CD4-positive, alpha-beta T cell treated with Interleukin-12 subunit alpha and Interleukin-12 subunit beta, for 1 hour (primary cell): ENCODE data around the gene YPEL3.
"Not testable (repeated sequence)": the region's sequence is repeated elsewhere in the genome, so short reads cannot be mapped to it uniquely, and the experiment has no call there.

Source experiments
- DNase-seq: peaks from one replicate; pipeline ENCODE4 v3.0.0-alpha.2; 2020

YPEL3 gene, protein sequence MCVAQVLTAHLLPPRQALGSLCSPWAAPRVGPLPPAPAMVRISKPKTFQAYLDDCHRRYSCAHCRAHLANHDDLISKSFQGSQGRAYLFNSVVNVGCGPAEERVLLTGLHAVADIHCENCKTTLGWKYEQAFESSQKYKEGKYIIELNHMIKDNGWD

GRCh38 chr16:30096105-30096861 lies at the start of gene YPEL3:
TSS of gene YPEL3 (minus strand) at chr16:30096213. CDS start at chr16:30095482, 731 bp downstream.
- peak; percentile 92 for DNase-seq

GRCh38 chr16:30145657-30146056 lies 49.6 kb upstream of the YPEL3 start:
- DNase-seq, result no peak

GRCh38 chr16:30144917-30145316 lies 48.9 kb upstream of the YPEL3 start:
- DNase-seq, result no peak

DNA sequence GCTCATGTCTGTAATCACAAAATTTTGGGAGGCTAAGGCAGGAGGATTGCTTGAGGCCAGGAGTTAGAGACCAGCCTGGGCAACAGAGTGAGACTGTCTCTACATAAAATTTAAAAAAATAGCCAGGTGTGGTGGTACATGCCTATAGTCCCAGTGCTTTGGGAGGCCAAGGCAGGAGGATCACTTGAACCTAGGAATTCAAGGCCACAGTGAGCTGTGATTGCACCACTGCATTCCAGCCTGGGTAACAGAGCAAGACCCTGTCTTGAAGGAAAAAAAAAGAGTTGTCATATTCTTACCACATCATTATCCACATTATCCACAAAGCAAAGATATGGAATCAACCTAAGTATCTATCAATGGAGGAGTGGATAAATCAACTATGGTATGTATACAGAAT lies 48.0 kb upstream of the YPEL3 start:
- DNase-seq, result no peak

- no peak for DNase-seq
Observed at GRCh38 chr16:30143347-30143702, 47.3 kb upstream of the YPEL3 start.

DNA sequence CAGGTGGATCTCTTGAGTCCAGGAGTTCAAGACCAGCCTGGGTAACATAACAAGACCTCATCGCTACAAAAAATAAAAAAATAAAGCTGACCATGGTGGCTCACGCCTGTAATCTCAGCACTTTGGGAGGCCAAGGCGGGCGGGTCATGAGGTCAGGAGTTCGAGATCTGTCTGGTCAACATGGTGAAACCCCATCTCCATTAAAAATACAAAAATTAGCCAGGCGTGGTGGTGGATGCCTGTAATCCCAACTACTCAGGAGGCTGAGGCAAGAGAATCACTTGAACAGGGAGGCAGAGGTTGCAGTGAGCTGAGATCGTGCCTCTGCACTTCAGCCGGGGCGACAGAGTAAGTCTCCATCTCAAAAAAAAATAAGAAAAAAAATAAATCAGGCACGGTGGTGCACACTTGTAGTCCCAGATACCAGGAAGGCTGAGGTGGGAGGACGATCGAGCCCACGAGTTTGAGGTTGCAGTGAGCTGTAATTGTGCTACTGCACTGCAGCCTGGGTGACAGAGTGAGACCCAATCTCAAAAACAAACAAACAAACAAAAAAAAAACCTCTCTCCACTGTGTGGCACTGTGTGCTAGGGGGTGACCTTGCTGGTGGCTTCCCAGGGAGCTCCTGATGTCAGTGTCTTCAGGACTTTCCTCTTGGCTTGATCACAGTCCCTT lies 46.8 kb upstream of the YPEL3 start:
- peak; percentile 51 for DNase-seq

DNA sequence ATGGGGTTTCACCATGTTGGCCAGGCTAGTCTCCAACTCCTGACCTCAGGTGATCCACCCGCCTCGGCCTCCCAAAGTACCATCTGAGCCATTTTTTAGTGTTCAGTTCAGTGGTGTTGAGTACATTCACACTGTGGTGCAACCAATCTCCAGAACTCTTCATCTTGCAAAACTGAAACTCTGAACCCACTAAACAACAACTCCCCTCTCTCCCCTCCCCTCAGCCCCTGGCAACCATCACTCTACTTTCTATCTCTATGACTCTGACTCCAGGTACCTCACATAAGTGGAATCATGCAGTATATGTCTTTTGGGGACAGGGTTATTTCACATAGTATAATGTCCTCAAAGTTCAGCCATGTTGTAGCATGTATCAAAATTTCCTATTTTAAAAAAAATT lies 45.7 kb upstream of the YPEL3 start:
- no peak for DNase-seq

GRCh38 chr16:30139583-30140481 lies 43.8 kb upstream of the YPEL3 start:
- DNase-seq, result no peak

- no peak for DNase-seq
Observed at GRCh38 chr16:30137897-30138296, 41.9 kb upstream of the YPEL3 start.

- DNase-seq, result no peak
Observed at GRCh38 chr16:30136971-30137605, 41.1 kb upstream of the YPEL3 start.

DNA sequence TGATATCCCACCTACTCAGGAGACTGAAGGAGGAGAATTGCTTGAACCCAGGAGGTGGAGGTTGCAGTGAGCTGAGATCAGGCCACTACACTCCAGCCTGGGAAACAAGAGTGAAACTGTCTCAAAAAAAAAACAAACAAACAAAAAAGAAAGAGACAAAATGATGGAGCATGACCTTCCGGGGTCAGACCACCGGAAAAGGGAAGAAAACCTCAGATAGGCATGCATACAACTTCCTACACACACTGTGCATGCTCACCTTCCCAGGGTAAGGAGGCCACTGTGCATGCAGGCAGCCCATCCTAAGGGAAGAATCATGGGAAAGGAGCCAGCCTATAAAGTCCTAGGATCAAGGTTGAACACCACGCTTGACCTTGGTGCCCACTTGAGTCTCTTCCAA lies 36.6 kb upstream of the YPEL3 start:
- DNase-seq, result no peak

- DNase-seq, result no peak
Observed at GRCh38 chr16:30131869-30132475, 36.0 kb upstream of the YPEL3 start.

GRCh38 chr16:30127993-30128392 lies 32.0 kb upstream of the YPEL3 start:
- no peak for DNase-seq

GRCh38 chr16:30125690-30126089 lies 29.7 kb upstream of the YPEL3 start:
- not testable (repeated sequence) for DNase-seq

DNA sequence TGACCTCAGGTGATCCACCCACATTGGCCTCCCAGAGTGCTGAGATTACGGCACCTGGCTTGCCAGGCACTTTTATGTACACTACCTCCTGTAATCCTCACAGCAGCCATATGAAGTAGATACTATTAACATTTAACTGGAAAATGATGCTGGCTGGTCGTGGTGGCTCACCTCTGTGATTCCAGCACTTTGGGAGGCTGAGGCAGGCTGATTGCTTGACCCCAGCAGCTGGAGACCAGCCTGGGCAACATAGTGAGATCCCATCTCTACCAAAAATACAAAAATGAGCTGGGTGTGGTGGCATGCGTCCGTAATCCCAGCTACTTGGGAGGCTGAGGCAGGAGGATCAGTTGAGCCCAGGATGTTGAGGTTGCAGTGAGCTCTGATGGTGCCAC lies 29.0 kb upstream of the YPEL3 start:
- DNase-seq, result no peak

DNA sequence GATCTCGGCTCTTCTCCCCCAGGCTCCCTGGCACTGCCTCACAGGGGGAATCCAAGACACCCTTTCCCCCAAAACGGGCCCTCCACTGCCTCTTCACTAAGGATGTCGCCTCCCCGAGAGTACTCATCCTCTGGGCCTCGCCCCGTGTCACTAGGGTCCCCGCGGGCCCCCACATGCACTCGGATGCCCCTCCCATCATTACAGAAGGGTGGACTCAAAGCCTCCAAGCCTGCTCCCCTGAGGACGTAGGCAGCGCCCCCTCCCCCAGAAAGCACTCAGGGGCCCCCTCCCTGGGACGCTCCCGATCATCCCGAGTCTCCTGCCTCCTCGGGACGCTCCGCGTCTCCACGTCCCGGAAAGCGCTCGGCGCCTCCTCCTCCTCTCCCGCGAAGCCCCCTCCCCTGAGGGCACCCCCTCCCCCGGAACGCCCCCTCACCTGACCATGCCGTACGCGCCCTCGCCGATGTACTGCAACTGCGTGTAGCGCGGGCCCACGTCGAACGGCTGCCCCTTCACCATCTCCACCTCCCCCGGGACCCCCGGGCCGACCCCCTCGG lies 26.7 kb upstream of the YPEL3 start:
- DNase-seq, result peak; percentile 14

GRCh38 chr16:30121741-30122571 lies 25.9 kb upstream of the YPEL3 start:
- no peak for DNase-seq

DNA sequence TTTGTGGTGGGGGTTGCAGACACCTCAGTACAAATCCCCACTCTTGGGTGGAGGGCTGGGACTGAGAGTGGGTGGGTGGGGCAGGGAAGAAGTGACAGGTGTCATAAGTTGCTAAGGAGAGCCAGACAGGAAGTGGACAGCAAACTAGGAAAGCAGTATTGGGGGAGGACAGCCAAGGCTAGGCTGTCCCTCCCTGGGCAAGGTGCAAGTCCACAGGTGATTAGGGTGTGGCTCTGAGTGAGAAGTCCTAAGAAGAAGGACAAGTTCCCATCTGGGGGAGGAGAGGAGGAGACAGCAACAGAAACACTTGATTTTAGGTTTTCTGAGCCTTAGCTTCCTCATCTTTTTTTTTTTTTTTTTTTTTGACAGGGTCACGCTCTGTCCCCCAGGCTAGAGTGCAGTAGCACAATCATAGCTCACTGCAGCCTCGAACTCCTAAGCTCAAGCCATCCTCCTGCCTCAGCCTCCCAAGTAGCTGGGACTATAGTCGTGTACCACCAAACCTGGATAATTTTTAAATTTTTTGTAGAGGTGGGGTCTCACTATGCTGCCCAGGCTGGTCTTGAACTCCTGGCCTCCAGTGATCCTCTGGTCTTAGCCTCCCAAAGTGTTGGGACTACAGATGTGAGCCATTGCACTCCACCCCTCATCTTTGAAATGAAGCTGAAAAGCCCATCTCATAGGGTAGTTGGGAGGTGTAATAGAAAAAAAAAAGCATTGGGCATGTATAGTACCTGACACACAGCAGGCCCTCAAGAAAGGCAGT lies 24.5 kb upstream of the YPEL3 start:
- no peak for DNase-seq

DNA sequence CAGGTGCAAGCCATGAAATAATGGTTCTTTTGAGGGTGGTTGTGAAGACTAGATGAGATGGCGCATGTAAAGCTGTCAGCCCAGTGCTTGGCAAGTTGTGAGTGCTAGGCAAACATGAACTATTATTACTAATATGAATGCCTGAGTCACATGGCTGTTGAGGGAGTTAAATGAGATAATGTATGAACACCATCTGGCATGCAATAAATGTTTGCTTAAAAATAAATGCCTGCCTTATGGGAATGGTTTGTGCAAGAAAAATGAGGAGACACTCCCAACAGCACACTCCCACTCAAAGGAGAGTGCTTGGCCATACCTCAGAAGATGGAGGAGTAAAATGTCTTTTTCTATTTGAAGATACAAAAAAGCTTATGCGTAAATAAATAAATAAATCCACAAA lies 23.4 kb upstream of the YPEL3 start:
- DNase-seq, result no peak

- no peak for DNase-seq
Observed at GRCh38 chr16:30117768-30118167, 21.8 kb upstream of the YPEL3 start.
